Sigmoid colon (tissue), 4 donors: Measurements from ENCODE around the gene PTPRH.

Experiments used
- CTCF ChIP-seq, 4 experiments: fragments of 450-650 bp in 3 of 4; fragments of 200-600 bp in 1 of 4; IDR thresholded peaks; one replicate each; pipeline ENCODE4 v1.5.1; 2016 to 2019; ENCODE audit warnings: antibody characterized with exemption in 4 of 4, mild to moderate bottlenecking in 3 of 4, moderate library complexity in 2 of 4
- POLR2AphosphoS5 ChIP-seq, 4 donors: sonication (generic); formaldehyde crosslinking; IDR thresholded peaks; one replicate each; pipeline ENCODE4 v1.6.1; 2017; ENCODE audit warnings: antibody characterized with exemption in 4 of 4

DNA sequence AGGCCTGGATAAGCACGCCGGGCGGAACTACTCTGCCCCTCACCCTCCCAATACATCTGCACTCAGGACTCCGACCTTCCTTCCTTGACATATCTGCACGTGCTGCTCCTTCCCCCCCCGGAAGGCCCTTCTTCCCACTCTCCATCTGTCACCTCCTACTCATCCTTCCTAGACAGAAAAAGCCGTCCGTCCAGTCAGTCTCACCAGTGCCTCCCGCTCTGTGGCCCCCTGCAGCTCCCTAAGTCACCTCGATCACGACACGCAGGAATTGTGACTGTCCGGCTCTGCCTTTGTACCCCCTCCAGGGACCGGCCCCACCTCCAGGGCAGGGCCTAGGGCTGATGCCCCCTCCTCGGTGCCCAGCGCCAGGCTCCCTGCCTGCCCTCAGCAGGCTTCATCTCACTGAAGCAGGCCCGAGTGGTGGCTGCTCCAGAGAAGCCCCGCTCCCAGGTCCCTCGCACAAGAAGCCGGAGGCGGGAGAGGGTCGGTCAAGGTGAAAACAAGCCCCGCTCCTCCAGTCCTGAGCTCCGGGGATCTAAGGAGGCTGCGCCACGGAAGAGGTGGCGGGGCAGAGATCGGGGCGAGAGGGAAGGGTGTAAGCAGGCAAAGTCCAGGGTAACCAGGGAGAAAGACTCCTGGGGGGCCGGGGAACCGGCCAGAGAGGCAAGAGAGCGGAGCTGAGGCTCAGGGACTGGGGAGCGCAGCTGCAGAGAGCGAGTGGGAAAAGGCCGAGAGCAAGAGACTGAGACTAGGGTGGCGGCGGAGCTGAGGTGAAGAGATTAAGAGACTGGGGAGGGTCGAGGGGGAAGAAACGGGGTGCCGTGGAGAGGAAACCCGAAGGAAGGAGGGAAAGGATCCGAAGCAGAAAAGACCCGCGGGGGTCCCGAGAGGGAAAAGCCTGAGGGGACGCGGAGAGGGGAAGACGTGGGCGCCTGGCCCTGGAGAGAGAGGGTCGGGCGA, 48.4 kb upstream of the PTPRH start:
- TF ChIP-seq CTCF (IDR thresholded peaks at IDR 0.05) (no peak), POLR2AphosphoS5 (IDR thresholded peaks at IDR 0.05) (no peak)
